NCI-H526 treated with DMSO at 0.1 percent for 48 hours (cell line): Measurements from ENCODE around the gene PDE4D.

Source experiments
- DNase-seq: peaks from one replicate; lab custom pipeline; 2025; lab: John Stamatoyannopoulos, UW

PDE4D gene

GRCh38 chr5:58927181-58927580, 966.3 kb downstream of the PDE4D start:
- DNase-seq: no peak

- DNase-seq: no peak
Observed at GRCh38 chr5:58926541-58926935, 967.0 kb downstream of the PDE4D start.

- DNase-seq: no peak
Observed at GRCh38 chr5:58925627-58926540, 967.6 kb downstream of the PDE4D start.

GRCh38 chr5:58924306-58924705, 969.2 kb downstream of the PDE4D start:
- DNase-seq: no peak

- DNase-seq: no peak
Observed at GRCh38 chr5:58923355-58923754, 970.2 kb downstream of the PDE4D start.

GRCh38 chr5:58922461-58923171, 970.9 kb downstream of the PDE4D start:
- DNase-seq: no peak

GRCh38 chr5:58921159-58921558, 972.4 kb downstream of the PDE4D start:
- no peak for DNase-seq

- no peak for DNase-seq
Observed at GRCh38 chr5:58919833-58920232, 973.7 kb downstream of the PDE4D start.
